GM21390 (cell line): Measurements from ENCODE around the gene DPP8.
"Not testable (repeated sequence)": the region's sequence is repeated elsewhere in the genome, so short reads cannot be mapped to it uniquely, and the experiment has no call there.

Experiments used
- ATAC-seq: cut with Tn5 transposase; IDR thresholded peaks from one replicate; pipeline ENCODE4 v1.9.1; 2021; ENCODE audit not compliant: unreplicated experiment

The DPP8 gene

DNA sequence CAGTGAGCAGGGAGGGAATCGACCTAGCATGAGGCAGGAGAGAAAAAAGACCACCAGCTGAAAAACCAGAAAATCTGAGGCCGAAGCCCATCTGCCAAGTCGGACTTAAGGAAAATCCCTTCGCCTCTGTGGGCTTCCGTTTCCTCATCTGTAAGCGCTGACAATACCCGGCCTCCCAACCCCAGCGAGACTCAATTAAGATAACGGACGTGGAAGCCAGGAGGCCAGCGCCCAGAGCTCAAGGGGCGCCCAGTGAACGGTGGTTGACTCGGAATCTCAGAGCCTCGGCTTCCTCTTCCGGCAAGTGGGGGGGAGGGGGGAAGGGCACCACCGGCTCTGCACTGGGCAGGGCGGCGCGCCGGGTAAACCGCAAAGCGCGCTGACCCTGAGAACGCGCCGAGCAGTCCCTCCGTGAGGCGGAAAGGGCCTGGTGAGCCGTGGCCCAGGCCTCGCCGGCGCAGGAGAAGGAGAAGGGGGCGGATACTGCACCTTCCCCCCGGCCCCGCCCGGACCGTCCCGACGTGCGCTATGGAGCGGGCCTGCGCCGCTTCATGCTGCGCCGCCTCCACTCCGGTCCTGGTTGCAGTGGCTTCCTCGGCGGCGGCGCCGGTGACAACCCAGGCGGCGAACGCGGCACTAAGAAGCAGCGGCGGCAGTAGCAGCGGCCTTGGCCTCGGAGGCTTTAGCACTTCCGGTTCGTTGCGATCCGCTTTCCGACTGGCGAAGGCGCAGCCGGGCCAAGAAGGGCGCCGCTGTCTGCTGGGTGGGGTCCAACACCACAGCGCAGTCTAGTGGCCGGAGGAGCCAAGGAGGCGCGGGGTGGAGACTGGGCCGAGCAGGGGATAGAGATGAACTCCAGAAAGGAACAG lies at the start of gene DPP8:
Gene DPP8 (minus strand): TSS at position 693 of the 869 bp plus-strand sequence. CDS start 5,136 bp downstream, outside the sequence.
- ATAC-seq: peak; percentile 91

DNA sequence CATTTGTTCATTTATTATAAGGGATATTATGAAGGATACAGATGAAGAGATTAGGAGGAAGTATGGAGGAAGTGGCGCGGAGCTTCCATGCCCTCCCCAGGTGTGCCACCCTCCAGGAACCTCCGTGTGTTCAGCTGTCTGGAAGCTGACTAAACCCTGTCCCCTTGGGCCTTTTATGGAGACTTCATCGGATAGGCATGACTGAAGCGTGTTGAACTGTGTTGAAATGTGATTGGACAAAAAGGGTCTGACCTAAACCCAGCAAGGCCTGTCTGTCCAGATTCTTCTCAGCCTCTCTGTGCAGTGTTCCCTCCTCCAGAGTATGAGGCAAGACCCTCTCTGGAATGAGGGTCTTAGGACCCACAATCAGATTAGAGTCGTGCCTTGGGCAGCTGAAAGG lies 44.4 kb upstream of the DPP8 start:
- ATAC-seq: no peak

DNA sequence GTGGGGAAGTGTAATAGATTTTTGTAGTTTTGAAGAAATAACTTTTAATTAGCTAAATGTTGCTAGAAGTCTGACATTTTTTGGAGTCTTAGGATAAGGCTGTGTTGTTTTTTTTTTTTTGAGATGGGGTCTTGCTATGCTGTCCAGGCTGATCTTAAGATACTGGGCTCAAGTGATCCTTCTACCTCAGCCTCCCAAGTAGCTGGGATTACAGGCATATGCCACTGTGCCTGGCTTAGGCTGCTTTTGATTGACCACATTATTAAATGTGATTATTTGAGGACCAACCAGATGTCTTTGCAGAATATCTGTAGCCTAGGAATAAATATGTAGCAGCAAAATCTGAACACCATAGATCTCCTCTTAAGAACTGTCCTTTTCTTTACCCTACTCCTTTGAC lies 42.5 kb upstream of the DPP8 start:
- no peak for ATAC-seq

DNA sequence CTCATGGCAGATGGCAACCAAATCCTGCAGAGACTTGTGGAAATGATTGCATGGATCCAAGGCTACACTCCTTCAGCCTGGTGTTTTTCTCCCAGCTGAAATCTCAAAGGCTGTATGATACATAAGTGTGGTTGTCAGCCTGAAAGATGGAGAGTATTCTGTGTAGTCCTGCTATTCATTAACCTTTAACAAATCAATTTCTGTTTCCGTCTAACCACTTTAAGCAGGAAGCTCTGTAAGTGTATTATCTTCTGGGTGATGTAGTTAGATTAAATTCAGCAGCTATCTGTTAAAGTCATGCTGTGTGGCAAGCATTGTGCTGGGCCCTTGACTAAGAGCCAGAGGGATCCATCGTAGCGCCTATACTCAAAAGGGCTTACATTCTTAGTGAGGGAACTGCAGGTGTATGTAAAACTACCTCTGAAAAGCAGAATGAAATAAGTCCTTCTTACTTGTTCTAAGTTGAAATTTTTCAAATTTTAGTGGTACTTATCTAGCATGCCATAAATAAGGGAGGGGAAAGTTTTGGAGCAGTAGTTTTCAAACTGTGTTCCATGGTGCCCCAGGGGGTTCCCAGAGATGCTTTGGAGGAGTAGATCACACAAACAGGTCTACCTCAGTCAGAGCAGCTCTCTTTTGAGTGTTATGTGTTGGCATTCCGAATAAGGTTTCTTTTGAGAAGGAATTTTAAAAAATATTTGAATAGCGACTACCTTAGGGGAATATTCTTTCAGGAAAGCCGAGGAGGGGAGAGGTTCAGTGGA lies 41.7 kb upstream of the DPP8 start:
- no peak for ATAC-seq

DNA sequence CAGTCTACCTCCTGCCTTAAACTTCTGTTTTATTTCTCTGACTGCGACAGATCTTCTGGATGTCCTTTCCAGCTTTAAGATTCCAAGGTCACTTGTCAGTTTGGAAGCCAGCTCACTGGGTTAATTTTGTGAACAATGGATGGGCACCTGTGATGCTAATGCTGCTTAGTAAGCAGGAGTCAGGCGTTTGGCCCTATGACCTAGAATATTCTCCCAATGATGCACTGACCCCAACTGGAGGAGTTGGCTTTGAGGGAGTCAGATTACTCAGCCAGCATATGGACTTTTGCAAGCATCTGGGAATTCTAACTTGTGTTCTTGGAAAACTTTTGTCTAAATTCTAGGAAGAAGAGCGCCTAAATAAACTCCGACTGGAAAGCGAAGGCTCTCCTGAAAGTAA lies 40.8 kb upstream of the DPP8 start:
- no peak for ATAC-seq

DNA sequence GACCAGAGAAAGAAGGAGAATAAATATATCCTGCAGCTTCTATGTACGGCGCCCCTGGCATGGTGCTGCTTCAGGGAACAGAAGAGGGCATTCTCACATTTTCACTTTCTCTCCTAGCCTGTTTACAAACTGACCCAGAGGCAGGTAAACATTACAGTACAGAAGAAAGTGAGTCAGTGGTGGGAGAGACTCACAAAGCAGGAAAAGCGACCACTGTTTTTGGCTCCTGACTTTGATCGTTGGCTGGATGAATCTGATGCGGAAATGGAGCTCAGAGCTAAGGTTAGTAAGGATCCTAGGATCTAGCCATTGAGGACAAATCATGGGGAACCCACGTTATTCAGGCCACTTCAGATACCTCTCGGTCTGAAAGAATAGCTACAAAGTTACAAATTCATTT lies 39.1 kb upstream of the DPP8 start:
- no peak for ATAC-seq

DNA sequence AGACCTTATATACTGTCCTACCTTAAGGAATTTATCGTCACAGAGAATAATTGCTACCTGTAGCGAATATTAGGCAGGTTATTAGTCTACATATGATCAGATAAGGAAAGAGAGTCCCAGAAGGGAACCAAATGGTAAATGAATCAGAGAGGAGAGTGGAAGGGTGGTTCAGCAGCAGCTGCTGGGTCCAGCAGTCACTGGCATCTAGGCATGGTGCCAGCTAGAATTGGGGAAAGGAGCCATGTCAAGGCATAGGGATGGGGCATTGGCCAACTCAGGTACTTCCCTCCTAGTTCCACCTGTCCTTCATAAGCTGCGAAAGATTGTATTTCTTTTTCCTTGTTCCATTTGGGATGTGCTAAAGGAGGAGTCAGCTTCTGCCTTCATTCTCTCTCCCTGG lies 36.2 kb upstream of the DPP8 start:
- ATAC-seq: no peak

DNA sequence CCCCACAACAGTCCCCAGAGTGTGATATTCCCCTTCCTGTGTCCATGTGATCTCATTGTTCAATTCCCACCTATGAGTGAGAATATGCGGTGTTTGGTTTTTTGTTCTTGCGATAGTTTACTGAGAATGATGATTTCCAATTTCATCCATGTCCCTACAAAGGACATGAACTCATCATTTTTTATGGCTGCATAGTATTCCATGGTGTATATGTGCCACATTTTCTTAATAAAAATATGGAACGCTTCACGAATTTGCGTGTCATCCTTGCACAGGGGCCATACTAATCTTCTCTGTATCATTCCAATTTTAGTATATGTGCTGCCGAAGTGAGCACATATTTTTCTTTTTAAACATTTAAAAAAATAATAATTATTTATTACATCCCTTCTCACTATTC lies 35.4 kb upstream of the DPP8 start:
- not testable (repeated sequence) for ATAC-seq

DNA sequence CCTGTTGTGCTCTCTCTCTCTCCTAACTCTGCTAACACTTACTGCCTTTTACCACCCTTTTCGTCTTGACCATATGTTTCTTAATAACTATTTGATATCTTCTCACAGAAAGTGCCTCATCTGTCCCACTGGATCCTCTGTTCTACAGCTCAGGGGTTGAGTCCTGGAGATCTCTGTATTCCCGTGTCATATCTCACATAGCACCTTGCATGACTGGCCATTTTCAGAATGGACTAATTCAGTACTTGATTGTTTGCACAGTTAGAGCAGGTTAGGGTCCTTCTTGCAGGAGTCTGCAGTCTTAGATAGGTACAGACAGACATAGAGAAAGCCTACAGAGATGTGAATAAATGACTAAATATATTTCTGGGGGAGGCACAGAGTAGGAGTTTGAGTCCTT lies 33.7 kb upstream of the DPP8 start:
- no peak for ATAC-seq

DNA sequence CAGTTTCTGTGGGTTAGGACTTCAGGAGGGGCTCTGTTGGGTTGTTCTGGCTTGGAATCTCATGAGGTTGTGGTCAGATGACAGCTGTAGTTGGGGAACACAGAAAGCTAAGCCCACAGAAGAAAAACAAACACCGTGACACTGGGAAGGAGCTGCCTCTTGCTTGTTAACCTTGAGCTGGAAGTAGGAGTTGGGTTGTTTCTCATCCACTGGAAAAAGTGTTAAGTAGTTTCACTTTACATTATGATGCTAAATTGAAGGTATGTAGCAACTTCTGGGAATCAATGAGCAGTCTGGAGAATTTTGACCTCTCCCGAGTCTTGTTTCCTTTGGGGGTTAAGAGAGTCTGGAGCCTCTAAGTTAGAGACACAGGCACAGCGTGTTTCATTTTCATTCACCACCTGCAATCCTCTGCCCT lies 33.2 kb upstream of the DPP8 start:
- no peak for ATAC-seq

DNA sequence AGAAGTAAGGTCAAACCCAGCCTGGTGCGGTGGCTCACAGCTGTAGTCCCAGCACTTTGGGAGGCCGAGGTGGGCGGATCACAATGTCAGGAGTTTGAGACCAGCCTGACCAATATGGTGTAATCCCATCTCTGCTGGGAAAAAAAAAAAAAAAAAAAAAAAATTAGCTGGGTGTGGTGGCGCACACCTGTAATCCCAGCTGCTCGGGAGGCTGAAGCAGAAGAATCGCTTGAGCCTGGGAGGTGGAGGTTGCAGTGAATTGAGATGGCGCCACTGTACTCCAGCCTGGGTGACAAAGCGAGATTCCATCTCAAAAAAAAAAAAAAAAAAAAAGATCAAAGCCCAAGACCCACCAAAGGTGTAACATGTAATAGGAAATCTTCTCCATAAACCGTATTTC lies 31.8 kb upstream of the DPP8 start:
- ATAC-seq: not testable (repeated sequence)

DNA sequence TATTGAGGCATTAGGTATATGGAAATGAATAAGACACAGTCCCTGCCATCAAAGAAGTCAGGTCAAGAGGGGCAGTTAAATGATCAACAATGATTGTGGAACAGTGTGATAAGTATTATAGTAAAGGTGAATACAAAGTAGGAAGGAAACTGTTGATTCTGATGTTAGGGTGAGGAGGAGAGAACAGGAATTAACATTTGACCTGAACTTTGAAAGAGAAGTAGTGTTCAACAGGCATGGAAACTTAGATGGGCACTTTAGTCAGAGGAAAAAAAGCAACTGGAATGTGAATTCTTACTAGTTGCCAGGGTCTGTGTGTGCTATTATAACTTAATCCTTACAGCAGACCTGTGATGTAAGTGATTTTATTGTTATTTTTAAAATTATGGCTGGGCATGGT lies 30.4 kb upstream of the DPP8 start:
- ATAC-seq: no peak

DNA sequence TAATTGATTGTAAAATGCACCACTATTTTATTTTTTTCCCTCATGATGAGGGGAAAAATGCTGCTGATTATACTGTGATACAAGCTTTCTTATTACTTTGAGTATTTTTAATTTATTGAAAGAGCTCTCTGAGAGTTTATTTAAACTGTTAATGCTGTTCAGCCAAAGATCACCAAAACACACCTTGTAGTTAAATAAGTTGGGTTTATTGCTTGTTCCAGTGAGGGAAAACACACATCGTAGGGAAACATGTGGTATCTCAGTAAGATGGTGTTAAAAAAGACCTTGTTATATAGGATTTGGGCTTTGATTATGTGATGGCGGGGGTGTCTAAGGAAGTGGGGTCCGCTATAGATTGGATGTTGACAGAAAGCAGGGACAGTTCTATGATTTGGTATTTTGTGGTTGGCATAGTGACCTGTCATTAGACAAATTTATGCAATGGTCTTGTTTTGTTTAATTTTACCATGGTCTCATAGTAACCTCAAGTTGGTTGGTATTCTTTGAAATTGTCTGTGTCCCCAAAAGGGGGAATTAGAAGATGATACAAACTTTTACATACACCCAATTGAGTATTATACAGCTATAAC lies 23.8 kb upstream of the DPP8 start:
- ATAC-seq: no peak

DNA sequence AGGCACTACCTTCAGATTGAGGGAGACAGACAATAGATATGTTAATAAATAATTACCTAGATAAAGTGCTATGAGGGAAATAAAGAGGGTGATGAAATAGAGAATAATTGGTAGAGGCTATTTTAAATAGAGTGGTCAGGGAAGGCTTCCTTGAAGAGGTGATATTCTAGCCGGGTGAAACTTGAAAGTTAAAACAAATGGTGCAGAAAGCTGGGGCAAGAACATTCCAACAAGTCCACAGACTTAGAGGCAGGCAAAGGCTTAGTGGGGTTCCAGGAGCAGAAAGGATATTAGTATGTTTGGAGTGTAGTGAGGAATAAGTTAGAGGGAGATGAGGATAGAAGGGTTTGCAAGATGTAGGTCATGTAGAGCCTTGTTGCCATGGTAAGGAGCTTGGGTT lies 22.8 kb upstream of the DPP8 start:
- no peak for ATAC-seq

DNA sequence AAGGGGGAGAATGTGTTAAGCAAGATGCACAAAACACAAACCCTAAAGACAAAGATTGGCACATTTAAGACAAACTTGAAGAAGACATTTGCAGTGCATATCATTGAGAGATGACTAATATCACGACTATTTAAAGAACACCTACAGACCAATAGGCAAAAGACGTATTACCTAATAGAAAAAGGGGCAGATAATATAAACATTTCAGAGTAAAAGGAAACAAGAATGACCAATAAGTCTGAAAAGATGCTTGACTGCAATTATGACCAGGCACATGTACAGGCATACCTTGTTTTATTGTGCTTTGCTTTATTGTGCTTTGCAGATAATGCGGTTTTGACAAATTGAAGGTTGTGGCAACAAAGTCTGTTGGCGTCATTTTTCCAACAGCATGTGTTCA lies 17.7 kb upstream of the DPP8 start:
- no peak for ATAC-seq

DNA sequence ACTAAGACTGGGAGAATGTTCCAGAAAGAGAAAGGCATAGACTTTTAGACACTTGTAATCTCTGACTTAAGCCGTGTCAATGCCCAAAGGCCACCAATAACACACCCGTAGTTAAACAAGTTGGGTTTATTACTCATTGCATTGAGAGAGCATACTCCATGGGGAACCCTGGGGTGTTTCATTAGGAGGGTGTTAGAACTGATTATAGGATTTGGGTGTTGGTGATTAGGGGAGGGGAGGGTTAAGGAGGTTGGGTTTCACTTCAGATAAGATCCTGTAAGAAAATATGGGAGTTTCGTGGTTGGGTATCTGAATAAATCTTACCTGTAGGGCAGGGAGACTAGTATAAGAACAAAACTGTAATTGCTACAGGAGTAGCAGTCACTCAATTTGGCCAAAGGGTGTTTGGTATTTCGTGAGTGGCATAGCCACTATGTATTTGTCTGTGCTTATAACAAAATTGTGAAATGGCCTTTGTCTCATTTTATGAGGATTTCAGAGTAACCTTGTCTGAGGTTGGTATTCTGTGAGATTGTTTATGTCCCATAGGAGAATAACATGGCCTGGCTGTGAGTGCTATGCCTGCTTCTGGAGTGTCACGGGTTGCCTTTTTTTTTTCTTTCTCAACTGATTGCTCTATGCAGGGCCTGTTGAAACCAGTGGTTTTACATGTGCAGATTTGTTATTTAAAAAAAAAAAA lies 15.7 kb upstream of the DPP8 start:
- ATAC-seq: no peak

DNA sequence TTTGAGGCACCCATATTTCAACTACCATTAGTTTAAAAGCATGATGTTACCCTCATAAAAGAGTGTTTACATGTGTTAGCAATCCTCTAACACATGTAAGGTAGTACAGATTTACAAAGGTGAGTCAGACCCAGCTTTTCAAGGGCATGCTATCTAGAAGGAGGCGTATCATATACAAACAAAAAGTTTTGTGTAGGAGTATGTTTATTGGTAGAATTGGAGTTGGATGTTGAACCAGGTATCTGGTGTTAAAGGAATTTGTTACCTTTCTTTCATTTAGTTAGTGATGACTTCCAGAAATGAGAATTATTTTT lies 15.2 kb upstream of the DPP8 start:
- no peak for ATAC-seq

DNA sequence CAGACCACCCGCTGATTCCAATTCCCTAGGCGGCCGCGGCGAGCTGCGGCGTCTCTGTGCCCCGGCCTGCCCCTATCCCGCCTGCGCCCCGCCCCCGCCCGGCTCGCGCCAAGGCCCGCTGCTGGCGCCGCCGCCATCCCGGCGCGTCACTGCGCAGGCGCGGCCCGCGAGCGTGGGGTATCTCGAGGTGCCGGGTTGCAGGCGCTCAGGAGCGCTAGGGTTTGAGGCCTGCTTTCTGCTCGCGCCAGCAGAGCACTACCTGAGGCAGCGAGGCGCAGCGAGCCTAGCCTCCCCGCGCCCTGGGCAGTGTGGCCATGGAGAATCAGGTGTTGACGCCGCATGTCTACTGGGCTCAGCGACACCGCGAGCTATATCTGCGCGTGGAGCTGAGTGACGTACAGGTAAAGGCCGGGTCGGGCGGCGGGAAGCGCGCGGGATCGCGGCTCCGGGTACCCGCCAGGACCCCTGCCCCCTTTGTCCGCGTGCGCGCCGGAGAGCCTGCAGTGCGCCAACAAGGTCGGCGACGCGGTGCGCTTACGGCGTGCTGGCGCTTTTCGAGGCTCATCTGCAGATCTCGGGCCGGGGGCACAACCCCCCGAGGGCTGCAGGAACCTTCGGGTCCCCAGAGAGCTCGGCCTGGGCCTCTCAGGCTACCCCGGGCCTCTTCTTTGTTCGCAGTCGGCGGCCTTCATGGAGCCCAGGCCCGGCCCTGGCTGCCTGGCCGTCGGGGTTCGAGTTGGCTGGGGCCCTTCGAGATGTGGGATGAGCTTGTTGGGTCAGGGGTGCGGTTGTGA lies 13.0 kb upstream of the DPP8 start, which contains the start of gene HACD3:
Gene HACD3 (plus strand): TSS at position 146 of the 794 bp plus-strand sequence. CDS start 169 bp downstream, at position 315.
- ATAC-seq: peak; percentile 78

DNA sequence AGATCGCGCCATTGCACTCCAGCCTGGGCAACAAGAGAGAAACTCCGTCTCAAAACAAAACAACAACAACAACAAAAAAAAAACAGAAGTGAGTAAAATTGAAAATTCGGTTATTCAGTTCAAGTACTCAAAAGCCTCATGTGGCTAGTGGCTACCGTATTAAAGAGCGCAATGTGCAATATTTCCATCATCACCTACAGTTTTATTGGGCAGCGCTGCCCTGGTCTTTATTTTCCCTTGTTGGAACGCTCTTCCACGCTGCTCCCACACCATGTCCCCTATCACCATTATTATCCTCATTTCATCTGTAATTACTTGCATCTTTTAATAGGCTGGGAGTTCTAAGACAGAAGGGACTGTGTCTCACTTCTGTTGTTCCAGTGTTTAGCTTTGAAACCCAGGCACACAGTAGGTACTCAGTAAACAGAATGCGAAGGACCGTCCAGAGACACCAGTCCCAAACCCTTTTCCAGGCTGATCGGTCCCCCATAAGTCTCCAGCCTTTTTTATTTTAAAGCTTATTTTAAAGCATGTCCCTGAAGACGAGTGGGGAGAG lies 12.4 kb upstream of the DPP8 start:
- no peak for ATAC-seq

DNA sequence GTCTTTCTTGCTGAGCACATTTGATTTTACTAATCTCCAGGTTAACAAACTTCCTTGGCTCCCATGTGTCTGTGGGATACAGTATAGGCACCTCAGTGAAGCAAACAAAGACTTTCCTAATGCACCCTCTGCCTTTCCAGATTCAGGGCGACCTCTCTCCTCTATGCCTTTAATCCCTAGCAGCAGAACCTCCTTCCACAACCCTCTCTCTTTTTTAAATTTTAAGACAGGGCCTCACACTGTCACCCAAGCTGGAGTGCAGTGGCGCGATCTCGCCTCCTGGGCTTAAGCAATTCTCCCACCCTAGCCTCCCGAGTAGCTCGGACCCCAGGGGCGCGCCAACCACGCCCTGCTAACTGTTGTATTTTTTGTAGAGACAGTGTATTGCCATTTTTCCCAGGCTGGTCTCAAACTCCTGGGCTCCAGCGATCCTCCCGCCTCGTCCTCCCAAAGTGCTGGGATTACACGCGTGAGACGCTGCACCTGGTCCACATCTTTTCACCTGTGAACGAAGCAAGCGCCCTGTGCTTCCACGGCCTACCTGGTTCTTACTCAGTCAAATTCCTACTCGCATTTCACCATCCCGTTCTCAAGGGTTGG lies 11.1 kb upstream of the DPP8 start:
- ATAC-seq: no peak
